ENCODE data around the gene IL17RC. TPM values are rescaled to one million over a fixed set of nuclear protein-coding genes. Genes with fewer than 3 reads are reported as not detected.
A peak's percentile ranks its signal among the peaks of the same experiment; 100 is the strongest.
"Not testable (repeated sequence)": the region's sequence is repeated elsewhere in the genome, so short reads cannot be mapped to it uniquely, and the experiment has no call there.

The IL17RC gene
- total and polyA plus RNA-seq, 2 donors (not counting 3 experiments of a cell fraction or from before 2014, with no cell fraction given), result 18.7 to 19.9 TPM

DNA sequence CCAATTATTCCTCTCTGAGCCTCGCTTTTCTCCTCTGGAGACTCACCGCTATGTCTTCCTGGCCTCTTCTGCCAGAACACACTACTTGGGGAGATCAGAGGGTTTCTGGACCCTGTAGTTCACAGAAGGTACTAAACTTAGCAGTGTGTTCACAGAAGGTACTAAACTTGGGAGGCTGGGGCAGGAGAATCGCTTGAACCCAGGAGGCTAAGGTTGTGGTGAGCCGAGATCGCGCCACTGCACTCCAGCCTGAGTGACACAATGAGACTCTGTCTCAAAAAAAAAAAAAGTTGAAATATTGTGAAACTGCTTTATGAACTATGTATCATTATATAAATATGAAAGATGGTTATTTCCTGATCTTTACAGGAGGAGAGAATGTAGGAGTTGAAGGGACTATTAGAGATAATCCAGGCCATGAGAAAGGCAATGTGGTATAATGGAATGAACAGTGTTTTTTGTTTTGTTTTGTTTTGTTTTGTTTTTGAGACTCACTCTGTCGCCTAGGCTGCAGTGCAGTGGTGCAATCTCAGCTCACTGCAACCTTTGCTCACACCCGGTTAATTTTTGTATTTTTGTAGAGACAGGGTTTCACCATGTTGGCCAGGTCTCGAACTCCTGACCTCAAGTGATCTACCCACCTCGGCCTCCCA, 20.0 kb upstream of the IL17RC start:
- FAIRE-seq; DNase-seq (ENCODE audit: low read depth, low spot score); H2AFZ ChIP-seq (ENCODE audit: low read depth, low read length); dilution Hi-C loops (cut with MboI; ENCODE audit: extremely low pct_ligation_motif_present, low sequenced_read_pairs); BruUV-seq (replicated peaks); H3K9me3 ChIP-seq (replicated peaks; ENCODE audit: control insufficient read depth, insufficient read depth, low read length); H3K9me1 ChIP-seq (replicated peaks; ENCODE audit: control insufficient read depth, extremely low read depth, insufficient read depth, low read length); H4K20me1 ChIP-seq (replicated peaks; ENCODE audit: control insufficient read depth, extremely low read depth, insufficient read depth, low read length); POLR2A ChIA-PET; H3K4me2 ChIP-seq (ENCODE audit: insufficient read depth, low read length); H3K27ac ChIP-seq (ENCODE audit: insufficient read depth, low read depth, low read length); H3K27me3 ChIP-seq (ENCODE audit: control insufficient read depth in 2 of 2, insufficient read depth in 2 of 2, low read length in 2 of 2); H3K4me3 ChIP-seq (replicated peaks in 1 of 3; ENCODE audit: insufficient read depth in 1 of 3, low read depth in 1 of 3, low read length in 3 of 3); H3K9ac ChIP-seq (replicated peaks; ENCODE audit: extremely low read depth, insufficient read depth, low read length); H3K36me3 ChIP-seq (ENCODE audit: control insufficient read depth in 2 of 2, extremely low read depth in 1 of 2, insufficient read depth in 2 of 2, low read length in 2 of 2); intact Hi-C loops (cut with micrococcal nuclease): not testable (repeated sequence)
- Histone ChIP-seq H3K4me1 (ENCODE audit: control insufficient read depth, extremely low read depth, insufficient read depth, low read length) (peaks cover 37% of the 10 kb centered on the region), H3K79me2 (ENCODE audit: control insufficient read depth, insufficient read depth, low read length) (peaks cover 13% of the 10 kb centered on the region)
- CTCF ChIA-PET, result interaction anchor here (0.9 to 1.4 kb wide), 2 partner anchors 19 to 34 kb away, joined by 3 to 4 read pairs; no protein-coding TSS in a partner anchor

DNA sequence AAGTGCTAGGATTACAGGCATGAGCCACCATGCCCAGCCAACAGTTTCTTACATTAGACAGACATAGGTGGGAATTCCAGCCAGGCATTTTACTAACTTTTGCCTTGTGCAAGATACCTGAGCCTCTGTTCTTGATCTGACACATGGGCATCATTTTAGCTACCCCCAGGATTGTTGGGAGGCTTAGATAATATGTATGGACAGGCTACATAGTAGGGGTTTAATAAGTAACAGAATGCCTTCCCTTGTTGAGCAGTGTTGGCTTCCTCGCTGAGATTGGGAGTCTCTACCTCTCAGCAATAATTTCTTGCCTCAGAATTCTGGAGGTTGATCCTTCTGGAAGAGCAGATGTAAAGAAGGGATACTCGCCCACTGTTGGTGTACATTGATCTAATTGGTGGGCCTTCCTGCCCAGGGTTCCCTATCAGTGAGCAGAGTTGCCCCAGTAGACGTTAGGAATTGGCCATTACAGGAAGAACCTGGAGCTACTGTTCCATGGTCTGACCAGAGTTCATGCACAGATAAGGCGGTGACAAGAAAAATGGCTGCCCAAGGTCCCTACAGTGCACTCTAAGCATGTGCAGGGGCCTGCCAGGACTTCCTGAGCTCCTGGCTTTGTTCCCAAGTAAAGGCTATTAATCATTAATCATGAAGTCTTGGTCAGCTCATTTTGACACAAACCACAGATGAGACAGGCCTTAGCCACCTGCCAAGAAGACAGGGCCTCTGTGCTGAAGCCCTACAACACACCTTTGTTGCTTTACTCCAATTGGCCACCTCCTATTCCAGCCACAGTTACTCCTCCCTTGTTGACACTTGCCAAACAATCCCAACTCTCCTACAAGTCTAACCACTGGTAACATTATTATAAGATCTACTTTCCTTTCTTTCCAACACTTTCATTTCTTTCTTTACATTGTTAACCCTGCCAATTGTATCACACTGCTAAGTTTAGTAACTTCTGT, 19.2 kb upstream of the IL17RC start:
- no TSS peak for BruUV-seq (replicated peaks)
- H3K79me2 ChIP-seq (ENCODE audit: control insufficient read depth, insufficient read depth, low read length), result peaks cover 5% of the 10 kb centered on the region
- ChIA-PET POLR2A (no interaction called here), CTCF (interaction anchor here (0.9 to 1.4 kb wide), 4 partner anchors 18 to 49 kb away, joined by 3 to 10 read pairs (median 4); no protein-coding TSS in a partner anchor)
- no peak overlapping the region for H3K9ac ChIP-seq (replicated peaks; ENCODE audit: extremely low read depth, insufficient read depth, low read length)
- peak; percentile 88 for FAIRE-seq
- dilution Hi-C loops (cut with MboI; ENCODE audit: extremely low pct_ligation_motif_present, low sequenced_read_pairs), result no loop called here
- no peaks in the 10 kb centered on the region for H4K20me1 ChIP-seq (replicated peaks; ENCODE audit: control insufficient read depth, extremely low read depth, insufficient read depth, low read length)
- H3K4me2 ChIP-seq (ENCODE audit: insufficient read depth, low read length), result no peak overlapping the region
- H3K4me1 ChIP-seq (ENCODE audit: control insufficient read depth, extremely low read depth, insufficient read depth, low read length), result peaks cover 42% of the 10 kb centered on the region
- no peaks in the 10 kb centered on the region for H3K9me3 ChIP-seq (replicated peaks; ENCODE audit: control insufficient read depth, insufficient read depth, low read length)
- TF ChIP-seq, protein P1, sequence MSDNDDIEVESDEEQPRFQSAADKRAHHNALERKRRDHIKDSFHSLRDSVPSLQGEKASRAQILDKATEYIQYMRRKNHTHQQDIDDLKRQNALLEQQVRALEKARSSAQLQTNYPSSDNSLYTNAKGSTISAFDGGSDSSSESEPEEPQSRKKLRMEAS (IDR thresholded peaks at IDR 0.05; ENCODE audit: insufficient read depth, insufficient read length), result no peak
- no peak for TF ChIP-seq JUN (IDR thresholded peaks at IDR 0.05; ENCODE audit: borderline replicate concordance, insufficient read depth, insufficient read length, low read depth)
- TF ChIP-seq POLR2A (IDR thresholded peaks at IDR 0.05; ENCODE audit: low read depth, low read length), result peak; percentile 29
- no peak for TF ChIP-seq GATA2 (IDR thresholded peaks at IDR 0.05; ENCODE audit: insufficient read depth, insufficient read length, low read depth, low read length)
- TF ChIP-seq MYC (IDR thresholded peaks at IDR 0.05; ENCODE audit: low read depth, low read length), result no peak
- TF ChIP-seq, protein P2, sequence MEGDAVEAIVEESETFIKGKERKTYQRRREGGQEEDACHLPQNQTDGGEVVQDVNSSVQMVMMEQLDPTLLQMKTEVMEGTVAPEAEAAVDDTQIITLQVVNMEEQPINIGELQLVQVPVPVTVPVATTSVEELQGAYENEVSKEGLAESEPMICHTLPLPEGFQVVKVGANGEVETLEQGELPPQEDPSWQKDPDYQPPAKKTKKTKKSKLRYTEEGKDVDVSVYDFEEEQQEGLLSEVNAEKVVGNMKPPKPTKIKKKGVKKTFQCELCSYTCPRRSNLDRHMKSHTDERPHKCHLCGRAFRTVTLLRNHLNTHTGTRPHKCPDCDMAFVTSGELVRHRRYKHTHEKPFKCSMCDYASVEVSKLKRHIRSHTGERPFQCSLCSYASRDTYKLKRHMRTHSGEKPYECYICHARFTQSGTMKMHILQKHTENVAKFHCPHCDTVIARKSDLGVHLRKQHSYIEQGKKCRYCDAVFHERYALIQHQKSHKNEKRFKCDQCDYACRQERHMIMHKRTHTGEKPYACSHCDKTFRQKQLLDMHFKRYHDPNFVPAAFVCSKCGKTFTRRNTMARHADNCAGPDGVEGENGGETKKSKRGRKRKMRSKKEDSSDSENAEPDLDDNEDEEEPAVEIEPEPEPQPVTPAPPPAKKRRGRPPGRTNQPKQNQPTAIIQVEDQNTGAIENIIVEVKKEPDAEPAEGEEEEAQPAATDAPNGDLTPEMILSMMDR (IDR thresholded peaks at IDR 0.05; ENCODE audit: extremely low read depth in 1 of 2, insufficient read depth in 1 of 2, low read depth in 1 of 2, low read length in 2 of 2), result no peak
- TF ChIP-seq FOS (IDR thresholded peaks at IDR 0.05; ENCODE audit: borderline replicate concordance, insufficient read depth, low read length), result no peak
- TF ChIP-seq EZH2 (IDR thresholded peaks at IDR 0.05; ENCODE audit: borderline replicate concordance, low read depth, low read length, severe bottlenecking), result no peak
- peak; percentile 47 for TF ChIP-seq POLR2AphosphoS5 (IDR thresholded peaks at IDR 0.05; ENCODE audit: insufficient read depth, low read depth, low read length)
- H3K36me3 ChIP-seq (ENCODE audit: control insufficient read depth in 2 of 2, extremely low read depth in 1 of 2, insufficient read depth in 2 of 2, low read length in 2 of 2), result peaks cover 4 to 6% of the 10 kb centered on the region in 2 experiments
- no peak overlapping the region for H3K27ac ChIP-seq (ENCODE audit: insufficient read depth, low read depth, low read length)
- peak; percentile 75 for DNase-seq (ENCODE audit: low read depth, low spot score)
- no peak overlapping the region for H3K4me3 ChIP-seq (replicated peaks in 1 of 3; ENCODE audit: insufficient read depth in 1 of 3, low read depth in 1 of 3, low read length in 3 of 3)
- intact Hi-C loops (cut with micrococcal nuclease), result no loop called here
- no peaks in the 10 kb centered on the region for H3K27me3 ChIP-seq (ENCODE audit: control insufficient read depth in 2 of 2, insufficient read depth in 2 of 2, low read length in 2 of 2)
- no peaks in the 10 kb centered on the region for H3K9me1 ChIP-seq (replicated peaks; ENCODE audit: control insufficient read depth, extremely low read depth, insufficient read depth, low read length)
- peak overlapping the region; percentile 1 for H2AFZ ChIP-seq (ENCODE audit: low read depth, low read length)

All from endothelial cell of umbilical vein (primary cell).